Upper lobe of left lung (tissue), 6 donors: ENCODE results near the gene FNBP1L. TPM values are rescaled to one million over a fixed set of nuclear protein-coding genes. Genes with fewer than 3 reads are reported as not detected.

Source experiments
- ATAC-seq, 2 donors: fragments of 200-7000 bp; cut with Tn5 transposase; one replicate each; pipeline ENCODE4 v1.9.1; 2022; ENCODE audit warnings: mild to moderate bottlenecking in 2 of 2, moderate library complexity in 2 of 2; ENCODE audit not compliant: low FRiP score in 2 of 2
- DNase-seq, 2 donors: peaks; one replicate each; pipeline ENCODE4 v3.0.0-alpha.2; 2019 to 2020
- H3K27ac ChIP-seq, 4 donors: fragments of 200-600 bp; sonication (generic); one replicate each; pipeline ENCODE4 v1.5.1; 2016 to 2019
- H3K27me3 ChIP-seq, 4 donors: fragments of 200-600 bp; sonication (generic); one replicate each; pipeline ENCODE4 v1.5.1; 2017 to 2019
- H3K36me3 ChIP-seq, 4 donors: fragments of 200-600 bp; sonication (generic); one replicate each; pipeline ENCODE4 v1.5.1; 2016 to 2019
- H3K4me1 ChIP-seq, 4 donors: fragments of 200-600 bp; sonication (generic); one replicate each; pipeline ENCODE4 v1.5.1; 2018 to 2019
- H3K4me3 ChIP-seq, 4 donors: fragments of 200-600 bp; sonication (generic); one replicate each; pipeline ENCODE4 v1.5.1; 2017 to 2019; ENCODE audit warnings: mild to moderate bottlenecking in 2 of 4, moderate library complexity in 1 of 4
- H3K9me3 ChIP-seq, 4 donors: fragments of 200-600 bp; sonication (generic); one replicate each; pipeline ENCODE4 v1.5.1; 2018 to 2019
- CTCF ChIP-seq, 6 experiments: fragments of 450-650 bp in 4 of 6; fragments of 200-600 bp in 2 of 6; sonication (generic) in 2 of 6; IDR thresholded peaks; one replicate each; pipeline ENCODE4 v1.5.1; 2016 to 2019; ENCODE audit warnings: antibody characterized with exemption in 6 of 6
- EP300 ChIP-seq, 4 donors: sonication (generic); formaldehyde crosslinking; IDR thresholded peaks; one replicate each; pipeline ENCODE4 v1.5.1; 2017; ENCODE audit warnings: antibody characterized with exemption in 4 of 4, control low read depth in 2 of 4
- POLR2A ChIP-seq, 4 donors: fragments of 450-650 bp; IDR thresholded peaks; one replicate each; pipeline ENCODE4 v1.5.1; 2016 to 2017; ENCODE audit warnings: antibody characterized with exemption in 4 of 4, mild to moderate bottlenecking in 2 of 4
- POLR2AphosphoS5 ChIP-seq, 2 donors: sonication (generic); formaldehyde crosslinking; IDR thresholded peaks; one replicate each; pipeline ENCODE4 v1.5.1; 2017; ENCODE audit warnings: antibody characterized with exemption in 2 of 2
- WGBS, 2 donors: methylation state at CpG; one replicate each; pipeline ENCODE4 v1.1.5; 2017 to 2018; 5-methylcytosine and 5-hydroxymethylcytosine counted together
- total RNA-seq, 6 donors: library from RNA; depleted of rRNA in 4 of 6; stranded (reverse); fragments of >200 nt in 4 of 6; gene quantifications; one replicate each; pipeline versions ENCODE4 v1.1.0 to v1.2.1, GENCODE V29; 2016 to 2021
- donor health status: DM: no; HTN: no; CAD: no; lungs with moderate emphysema.
- donor health status: DM: no; HTN: yes; CAD: no; lungs with severe emphysema.

The FNBP1L gene
- total RNA-seq, 6 donors from 2014 or later: 28.5 to 84.0 (median 34.0) TPM

DNA sequence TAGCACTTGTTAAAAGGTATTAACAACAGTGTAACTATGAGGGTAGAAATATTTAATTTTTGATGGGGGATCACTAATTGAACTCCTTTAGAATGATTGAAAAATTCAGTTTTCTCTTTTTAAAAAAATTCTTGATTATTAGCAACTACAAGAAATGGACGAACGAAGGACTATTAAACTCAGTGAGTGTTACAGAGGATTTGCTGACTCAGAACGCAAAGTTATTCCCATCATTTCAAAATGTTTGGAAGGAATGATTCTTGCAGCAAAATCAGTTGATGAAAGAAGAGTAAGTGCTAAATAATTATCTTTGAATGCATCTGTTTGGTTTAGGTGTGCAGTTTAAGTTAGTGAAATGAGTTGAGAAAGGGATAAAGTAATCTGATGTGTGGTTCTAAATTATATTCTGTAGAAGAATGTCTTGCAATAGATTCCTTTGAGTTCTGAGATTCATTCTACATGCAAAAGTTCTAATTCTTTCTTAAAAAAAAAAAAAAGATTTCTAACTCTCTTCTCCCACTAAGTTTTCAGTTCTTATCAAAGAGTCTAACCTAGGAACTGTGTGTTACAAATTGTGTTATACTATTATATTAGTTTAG is 85.0 kb downstream of the FNBP1L start:
- Histone ChIP-seq H3K36me3 (peaks cover 0 to 22% (median 0%) of the 10 kb centered on the region in 4 donors), H3K9me3 (no peaks in the 10 kb centered on the region), H3K27ac (no peak overlapping the region), H3K4me1 (no peaks in the 10 kb centered on the region), H3K27me3 (no peaks in the 10 kb centered on the region), H3K4me3 (no peak overlapping the region)
- TF ChIP-seq EP300 (IDR thresholded peaks at IDR 0.05): no peak
- no peak for ATAC-seq
- DNase-seq: no peak
- WGBS, 2 donors: 94 to 95% methylated on average over 3 of the region's 3 CpGs

DNA sequence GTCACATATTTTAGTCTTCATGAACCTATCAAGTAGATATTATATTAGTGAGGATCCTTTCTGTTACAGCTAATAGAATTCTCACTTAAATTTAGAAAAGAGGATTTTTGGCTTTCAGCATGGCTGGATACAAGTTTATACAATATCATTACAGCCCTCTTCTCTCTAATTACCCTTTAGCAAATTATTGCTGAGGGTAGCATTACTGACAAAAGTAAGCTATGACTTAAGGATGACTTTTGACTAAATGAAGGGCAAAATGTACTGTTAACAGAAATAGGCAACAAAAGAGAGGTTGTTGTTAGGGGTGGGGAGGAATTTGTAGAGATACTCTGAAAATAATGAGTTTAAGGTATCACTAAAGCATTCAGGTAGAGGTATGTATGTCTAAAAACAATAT is 85.8 kb downstream of the FNBP1L start:
- Histone ChIP-seq H3K27me3 (no peaks in the 10 kb centered on the region), H3K4me3 (no peak overlapping the region), H3K36me3 (peaks cover 0 to 22% (median 0%) of the 10 kb centered on the region in 4 donors), H3K4me1 (no peaks in the 10 kb centered on the region), H3K9me3 (no peaks in the 10 kb centered on the region), H3K27ac (no peak overlapping the region)
- no peak for TF ChIP-seq CTCF (IDR thresholded peaks at IDR 0.05)
- no peak for TF ChIP-seq POLR2A (IDR thresholded peaks at IDR 0.05)
- TF ChIP-seq POLR2AphosphoS5 (IDR thresholded peaks at IDR 0.05): no peak
- no peak for TF ChIP-seq EP300 (IDR thresholded peaks at IDR 0.05)
- no peak for DNase-seq
- no peak for ATAC-seq

DNA sequence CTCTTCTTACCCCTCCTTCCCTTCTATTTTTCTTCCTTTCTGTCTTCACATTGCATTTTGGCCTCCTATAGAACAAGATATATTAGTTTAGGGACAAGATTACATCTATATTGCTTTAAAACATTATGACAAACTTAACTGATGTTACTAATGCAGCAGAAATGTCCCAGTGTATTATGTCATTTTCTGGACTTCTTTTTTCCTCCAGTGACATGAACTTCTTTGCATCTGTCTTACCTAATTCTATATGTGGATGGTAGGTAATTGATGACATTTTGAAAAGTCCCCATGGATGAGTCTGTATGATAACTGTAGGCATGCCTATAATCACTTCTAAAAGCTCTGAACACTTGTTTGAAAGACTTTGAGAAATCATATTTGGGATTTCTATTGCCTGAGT is 89.5 kb downstream of the FNBP1L start:
- DNase-seq (no peak), ATAC-seq (no peak)
- H3K27ac ChIP-seq: no peak overlapping the region
- H3K4me3 ChIP-seq: no peak overlapping the region
- H3K4me1 ChIP-seq: no peaks in the 10 kb centered on the region
- no peaks in the 10 kb centered on the region for H3K27me3 ChIP-seq
- peaks cover 0 to 9% (median 0%) of the 10 kb centered on the region in 4 donors for H3K36me3 ChIP-seq
- TF ChIP-seq EP300 (IDR thresholded peaks at IDR 0.05): no peak
- no peak for TF ChIP-seq POLR2AphosphoS5 (IDR thresholded peaks at IDR 0.05)
- no peak for TF ChIP-seq CTCF (IDR thresholded peaks at IDR 0.05)
- TF ChIP-seq POLR2A (IDR thresholded peaks at IDR 0.05): no peak
- H3K9me3 ChIP-seq: no peaks in the 10 kb centered on the region

- ATAC-seq: no peak
- WGBS, 2 donors: 82 to 85% methylated on average over 2 of the region's 2 CpGs
These were observed 90.0 kb downstream of the FNBP1L start for GRCh38 chr1:93537924-93538323.

DNA sequence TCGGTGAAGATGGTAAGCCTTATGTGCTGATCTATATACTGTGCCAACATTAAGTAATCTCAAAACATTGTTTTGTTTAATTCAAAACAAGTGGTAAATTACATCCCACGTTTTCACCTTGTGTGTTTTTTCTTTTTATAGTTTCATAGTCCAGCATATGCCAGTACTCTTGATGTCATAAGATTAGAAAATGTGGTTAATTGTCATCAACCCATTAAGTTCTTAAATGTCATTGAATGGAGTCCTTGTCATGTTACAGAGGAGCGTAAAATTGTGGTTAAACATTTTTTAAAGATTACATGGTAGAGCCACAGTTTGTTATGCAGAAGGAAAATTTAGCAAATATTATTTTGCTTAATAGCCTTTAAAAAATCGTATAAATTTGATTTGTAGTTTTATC is 93.1 kb downstream of the FNBP1L start:
- no peaks in the 10 kb centered on the region for H3K27me3 ChIP-seq
- peaks cover 0 to 8% (median 0%) of the 10 kb centered on the region in 4 donors for H3K36me3 ChIP-seq
- TF ChIP-seq EP300 (IDR thresholded peaks at IDR 0.05): no peak
- no peak for TF ChIP-seq POLR2AphosphoS5 (IDR thresholded peaks at IDR 0.05)
- no peak for TF ChIP-seq POLR2A (IDR thresholded peaks at IDR 0.05)
- H3K9me3 ChIP-seq: no peaks in the 10 kb centered on the region
- no peak for ATAC-seq
- H3K4me3 ChIP-seq: no peak overlapping the region
- no peaks in the 10 kb centered on the region for H3K4me1 ChIP-seq
- DNase-seq: no peak
- no peak overlapping the region for H3K27ac ChIP-seq
- 70 to 80% methylated on average over 4 of the region's 4 CpGs for WGBS, 2 donors

More at GRCh38 chr1:93537924-93538323, 90.0 kb downstream of the FNBP1L start:
- no peak for DNase-seq
- H3K36me3 ChIP-seq: peaks cover 0 to 7% (median 0%) of the 10 kb centered on the region in 4 donors
- H3K4me3 ChIP-seq: no peak overlapping the region
- no peaks in the 10 kb centered on the region for H3K9me3 ChIP-seq
- TF ChIP-seq POLR2A (IDR thresholded peaks at IDR 0.05) (no peak), POLR2AphosphoS5 (IDR thresholded peaks at IDR 0.05) (no peak), EP300 (IDR thresholded peaks at IDR 0.05) (no peak), CTCF (IDR thresholded peaks at IDR 0.05) (no peak)
- H3K27ac ChIP-seq: no peak overlapping the region
- H3K4me1 ChIP-seq: no peaks in the 10 kb centered on the region
- no peaks in the 10 kb centered on the region for H3K27me3 ChIP-seq

- 91 to 95% methylated on average over 1 of the region's 1 CpG for WGBS, 2 donors
- no peaks in the 10 kb centered on the region for H3K4me1 ChIP-seq
- no peak for ATAC-seq
These were observed 94.5 kb downstream of the FNBP1L start for GRCh38 chr1:93542398-93542797.

More at GRCh38 chr1:93542398-93542797, 94.5 kb downstream of the FNBP1L start:
- TF ChIP-seq EP300 (IDR thresholded peaks at IDR 0.05) (no peak), CTCF (IDR thresholded peaks at IDR 0.05) (no peak), POLR2AphosphoS5 (IDR thresholded peaks at IDR 0.05) (no peak), POLR2A (IDR thresholded peaks at IDR 0.05) (no peak)
- no peak overlapping the region for H3K27ac ChIP-seq
- DNase-seq: no peak
- H3K9me3 ChIP-seq: no peaks in the 10 kb centered on the region
- no peaks in the 10 kb centered on the region for H3K27me3 ChIP-seq
- H3K36me3 ChIP-seq: peaks cover 0 to 16% (median 0%) of the 10 kb centered on the region in 4 donors
- no peak overlapping the region for H3K4me3 ChIP-seq
